Psoas muscle (tissue), 8 donors: ENCODE measurements around the gene SPTBN2. TPM values are rescaled to one million over a fixed set of nuclear protein-coding genes. Genes with fewer than 3 reads are reported as not detected.
"Not testable (repeated sequence)": the region's sequence is repeated elsewhere in the genome, so short reads cannot be mapped to it uniquely, and the experiment has no call there.

Source experiments
- ATAC-seq, 4 donors: fragments of 200-7000 bp; cut with Tn5 transposase; one replicate each; pipeline ENCODE4 v1.9.1; 2020; ENCODE audit warnings: moderate library complexity in 3 of 4, mild to moderate bottlenecking in 2 of 4
- DNase-seq, 2 donors: peaks; one replicate each; pipeline ENCODE4 v3.0.0-alpha.2; 2020
- H3K27ac ChIP-seq: fragments of 200-600 bp; one replicate; pipeline ENCODE4 v1.8.0; 2022
- H3K27me3 ChIP-seq, 3 donors: fragments of 200-600 bp in 1 of 3; one replicate each; pipeline versions ENCODE4 v1.6.1 to v1.8.0; 2013 to 2022; ENCODE audit warnings: low read length in 2 of 3, mild to moderate bottlenecking in 2 of 3, moderate library complexity in 1 of 3; ENCODE audit not compliant: insufficient read depth in 3 of 3
- H3K36me3 ChIP-seq, 2 donors: fragments of 200-600 bp in 1 of 2; one replicate each; pipeline versions ENCODE4 v1.6.1 to v1.8.0; 2013 to 2022; ENCODE audit warnings: low read depth in 1 of 2, mild to moderate bottlenecking in 1 of 2, moderate library complexity in 1 of 2; ENCODE audit not compliant: insufficient read depth in 1 of 2
- H3K4me1 ChIP-seq: fragments of 200-600 bp; one replicate; pipeline ENCODE4 v1.8.0; 2022
- H3K4me3 ChIP-seq: fragments of 200-600 bp; one replicate; pipeline ENCODE4 v1.8.0; 2022; ENCODE audit warnings: mild to moderate bottlenecking
- H3K9me3 ChIP-seq: fragments of 200-600 bp; one replicate; pipeline ENCODE4 v1.8.0; 2022
- WGBS, 3 donors: extraction: QIAGEN DNeasy Blood & Tissue Kit; methylation state at CpG; one replicate each; pipeline versions ENCODE4 v1.1.6 to v1.1.7; 2013; 5-methylcytosine and 5-hydroxymethylcytosine counted together
- intact Hi-C, 2 donors: fragments of 100-400 bp; cut with DNase I; formaldehyde crosslinking; loops; one replicate each; pipeline versions ENCODE4 v1.11.0 to v1.14.2; 2022
- polyA plus RNA-seq, 3 donors: library from polyadenylated mRNA; stranded (reverse); fragments of 200-250 nt; gene quantifications; one replicate each; pipeline ENCODE4 v1.2.3, GENCODE V29; 2013
- total RNA-seq, 4 donors: library from RNA; stranded (reverse); fragmentation: NEBNext Ultra II Directional in 2 of 4; extraction: Animal tissue kit (Norgen Biotek cat#: 25700) in 2 of 4; gene quantifications; one replicate each; pipeline versions ENCODE4 v1.2.1 to v1.2.4, GENCODE V29; 2021 to 2023
- TF ChIP-seq, protein P1 (sequence below): fragments of 200-600 bp; IDR thresholded peaks from one replicate; pipeline ENCODE4 v1.8.0; 2022; ENCODE audit warnings: antibody characterized with exemption
- donor health status: healthy with polysubstance abuse.
- donor health status: DM: no; HTN: no; CAD: no; lungs with moderate emphysema.
- donor health status: Bipolar disorder and iron deficiency.
- donor health status: healthy.
- donor health status: DM: yes; HTN: yes; CAD: no.
- donor health status: DM: no; HTN: no; CAD: no.
- donor health status: DM: no; HTN: no; CAD: no.
- donor health status: DM: yes; HTN: yes; CAD: no.

Gene SPTBN2
- total and polyA plus RNA-seq, 7 donors, result 0.08 to 1.4 (median 0.43) TPM; not detected in 1

DNA sequence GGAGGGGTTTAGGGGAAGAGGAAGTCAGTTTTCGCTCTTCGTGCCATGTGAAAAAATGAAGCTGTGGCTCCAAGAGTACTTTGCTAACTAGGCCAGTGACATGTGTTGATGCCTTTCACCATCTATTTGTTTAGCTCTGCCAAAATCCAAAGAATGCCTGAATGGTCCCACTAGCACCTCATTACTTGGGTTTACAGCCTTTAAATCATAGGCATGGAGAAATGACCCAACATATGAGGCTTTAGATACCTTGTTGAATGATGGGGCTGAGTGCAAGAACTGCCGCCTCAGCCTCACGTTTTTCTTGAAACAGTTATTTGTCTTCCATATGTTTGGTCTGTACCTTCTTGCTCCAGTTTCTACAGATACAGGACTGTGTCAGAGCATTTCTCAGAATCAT lies 82.2 kb downstream of the SPTBN2 start:
- no peak for DNase-seq
- no peaks in the 10 kb centered on the region for H3K9me3 ChIP-seq
- no peak overlapping the region for H3K27ac ChIP-seq
- TF ChIP-seq, protein P1, sequence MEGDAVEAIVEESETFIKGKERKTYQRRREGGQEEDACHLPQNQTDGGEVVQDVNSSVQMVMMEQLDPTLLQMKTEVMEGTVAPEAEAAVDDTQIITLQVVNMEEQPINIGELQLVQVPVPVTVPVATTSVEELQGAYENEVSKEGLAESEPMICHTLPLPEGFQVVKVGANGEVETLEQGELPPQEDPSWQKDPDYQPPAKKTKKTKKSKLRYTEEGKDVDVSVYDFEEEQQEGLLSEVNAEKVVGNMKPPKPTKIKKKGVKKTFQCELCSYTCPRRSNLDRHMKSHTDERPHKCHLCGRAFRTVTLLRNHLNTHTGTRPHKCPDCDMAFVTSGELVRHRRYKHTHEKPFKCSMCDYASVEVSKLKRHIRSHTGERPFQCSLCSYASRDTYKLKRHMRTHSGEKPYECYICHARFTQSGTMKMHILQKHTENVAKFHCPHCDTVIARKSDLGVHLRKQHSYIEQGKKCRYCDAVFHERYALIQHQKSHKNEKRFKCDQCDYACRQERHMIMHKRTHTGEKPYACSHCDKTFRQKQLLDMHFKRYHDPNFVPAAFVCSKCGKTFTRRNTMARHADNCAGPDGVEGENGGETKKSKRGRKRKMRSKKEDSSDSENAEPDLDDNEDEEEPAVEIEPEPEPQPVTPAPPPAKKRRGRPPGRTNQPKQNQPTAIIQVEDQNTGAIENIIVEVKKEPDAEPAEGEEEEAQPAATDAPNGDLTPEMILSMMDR, result no peak
- H3K4me1 ChIP-seq, result peaks cover 50% of the 10 kb centered on the region
- H3K36me3 ChIP-seq, result peaks cover 15 to 82% of the 10 kb centered on the region in 2 donors
- H3K27me3 ChIP-seq, result no peaks in the 10 kb centered on the region
- H3K4me3 ChIP-seq, result no peak overlapping the region
- intact Hi-C loops, result no loop called here
- WGBS, 3 donors, result 56 to 68% (median 58%) methylated on average over 4 of the region's 4 CpGs
- ATAC-seq, result no peak

DNA sequence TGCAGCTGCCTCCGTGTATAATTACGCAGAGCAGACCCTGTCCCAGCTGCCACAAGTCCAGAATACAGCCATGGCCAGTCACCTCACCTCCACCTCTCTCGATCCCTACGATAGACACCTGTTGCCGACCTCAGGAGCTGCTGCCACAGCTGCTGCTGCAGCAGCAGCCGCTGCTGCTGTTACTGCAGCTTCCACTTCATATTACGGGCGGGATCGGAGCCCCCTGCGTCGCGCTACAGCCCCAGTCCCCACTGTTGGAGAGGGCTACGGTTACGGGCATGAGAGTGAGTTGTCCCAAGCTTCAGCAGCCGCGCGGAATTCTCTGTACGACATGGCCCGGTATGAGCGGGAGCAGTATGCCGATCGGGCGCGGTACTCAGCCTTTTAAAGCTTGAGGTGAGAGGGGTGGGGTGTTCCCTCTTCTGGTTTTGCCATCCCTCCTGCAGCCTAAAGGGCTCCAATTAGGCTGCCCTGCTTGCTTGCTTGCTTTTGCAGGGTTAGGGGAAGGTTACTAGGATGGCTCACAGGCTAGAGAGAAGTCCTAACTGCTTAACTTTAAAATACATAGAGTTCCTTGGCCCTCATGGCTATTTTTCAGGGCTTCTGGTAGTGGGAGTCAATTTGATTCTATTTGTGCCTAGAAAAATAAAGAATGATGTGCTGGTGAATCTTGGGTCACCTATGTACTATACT lies 85.1 kb downstream of the SPTBN2 start:
- TF ChIP-seq, protein P1, result no peak
- no peaks in the 10 kb centered on the region for H3K9me3 ChIP-seq
- peak in 1 of 4 donors; percentile 48 for ATAC-seq
- peaks cover 26 to 90% of the 10 kb centered on the region in 2 donors for H3K36me3 ChIP-seq
- 64 to 79% (median 68%) methylated on average over 24 of the region's 24 CpGs for WGBS, 3 donors
- no peaks in the 10 kb centered on the region for H3K27me3 ChIP-seq
- peak overlapping the region; percentile 87 for H3K4me3 ChIP-seq
- intact Hi-C loops, result loop anchor here (5.0 kb wide), 1 partner anchor 33 kb away; the partner anchor contains the start of gene RBM4B (in 2 of the 2)
- peaks cover 71% of the 10 kb centered on the region for H3K4me1 ChIP-seq
- no peak overlapping the region for H3K27ac ChIP-seq
- DNase-seq, result no peak

DNA sequence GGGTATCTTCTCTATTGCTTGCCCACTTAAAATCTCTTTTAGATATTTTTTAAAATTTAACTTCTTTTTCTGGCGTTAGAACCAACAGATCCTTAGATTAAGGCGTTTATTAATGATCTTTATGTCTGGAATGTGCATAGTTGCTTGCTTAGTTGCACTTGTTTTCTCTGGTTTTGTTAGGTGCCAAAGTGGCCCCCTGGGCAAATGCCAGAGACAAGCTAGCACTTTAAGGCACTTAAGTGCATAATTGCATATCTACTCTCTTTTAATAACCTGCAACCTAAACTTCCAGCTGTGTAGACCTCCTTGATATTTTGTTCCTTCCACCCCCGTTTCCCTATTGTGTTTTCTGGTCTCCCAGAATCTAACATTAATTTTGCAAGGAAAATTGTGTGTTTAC lies 87.2 kb downstream of the SPTBN2 start:
- intact Hi-C loops, result loop anchor here (1.0 to 5.0 kb wide), 2 partner anchors 11 to 35 kb away; partner anchors contain the start of gene RBM4B (in 2 of the 2)
- ATAC-seq (no peak), DNase-seq (no peak)
- peak overlapping the region; percentile 48 for H3K27ac ChIP-seq
- peaks cover 74% of the 10 kb centered on the region for H3K4me1 ChIP-seq
- TF ChIP-seq, protein P1, result no peak
- H3K36me3 ChIP-seq, result peaks cover 23 to 71% of the 10 kb centered on the region in 2 donors
- H3K4me3 ChIP-seq, result peak overlapping the region; percentile 87
- no peaks in the 10 kb centered on the region for H3K9me3 ChIP-seq
- 16 to 25% (median 18%) methylated on average over 3 of the region's 3 CpGs for WGBS, 3 donors
- H3K27me3 ChIP-seq, result no peaks in the 10 kb centered on the region

DNA sequence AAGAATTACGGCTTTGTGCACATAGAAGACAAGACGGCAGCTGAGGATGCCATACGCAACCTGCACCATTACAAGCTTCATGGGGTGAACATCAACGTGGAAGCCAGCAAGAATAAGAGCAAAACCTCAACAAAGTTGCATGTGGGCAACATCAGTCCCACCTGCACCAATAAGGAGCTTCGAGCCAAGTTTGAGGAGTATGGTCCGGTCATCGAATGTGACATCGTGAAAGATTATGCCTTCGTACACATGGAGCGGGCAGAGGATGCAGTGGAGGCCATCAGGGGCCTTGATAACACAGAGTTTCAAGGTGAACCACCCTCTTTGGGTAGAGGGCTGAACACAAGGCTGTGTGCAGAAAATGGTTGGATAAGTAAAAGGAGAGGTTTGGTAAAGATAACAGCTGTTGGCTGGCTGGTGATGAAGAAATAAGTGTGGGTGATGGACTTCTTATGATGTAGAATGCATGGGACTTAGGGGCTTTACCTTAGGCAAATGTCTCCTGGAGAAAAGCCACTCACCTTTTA lies 89.1 kb downstream of the SPTBN2 start:
- H3K27me3 ChIP-seq, H3K9me3 ChIP-seq, ATAC-seq, DNase-seq: not testable (repeated sequence)
- Histone ChIP-seq H3K36me3 (peaks cover 15 to 51% of the 10 kb centered on the region in 2 donors), H3K27ac (peak overlapping the region; percentile 48), H3K4me1 (peaks cover 61% of the 10 kb centered on the region), H3K4me3 (peak overlapping the region; percentile 87)
- 45 to 63% (median 46%) methylated on average over 8 to 9 of the region's 10 CpGs for WGBS, 3 donors
- intact Hi-C loops, result loop anchor here (5.0 kb wide), 1 partner anchor 37 kb away; the partner anchor contains the start of gene RBM4B (in 2 of the 2)

DNA sequence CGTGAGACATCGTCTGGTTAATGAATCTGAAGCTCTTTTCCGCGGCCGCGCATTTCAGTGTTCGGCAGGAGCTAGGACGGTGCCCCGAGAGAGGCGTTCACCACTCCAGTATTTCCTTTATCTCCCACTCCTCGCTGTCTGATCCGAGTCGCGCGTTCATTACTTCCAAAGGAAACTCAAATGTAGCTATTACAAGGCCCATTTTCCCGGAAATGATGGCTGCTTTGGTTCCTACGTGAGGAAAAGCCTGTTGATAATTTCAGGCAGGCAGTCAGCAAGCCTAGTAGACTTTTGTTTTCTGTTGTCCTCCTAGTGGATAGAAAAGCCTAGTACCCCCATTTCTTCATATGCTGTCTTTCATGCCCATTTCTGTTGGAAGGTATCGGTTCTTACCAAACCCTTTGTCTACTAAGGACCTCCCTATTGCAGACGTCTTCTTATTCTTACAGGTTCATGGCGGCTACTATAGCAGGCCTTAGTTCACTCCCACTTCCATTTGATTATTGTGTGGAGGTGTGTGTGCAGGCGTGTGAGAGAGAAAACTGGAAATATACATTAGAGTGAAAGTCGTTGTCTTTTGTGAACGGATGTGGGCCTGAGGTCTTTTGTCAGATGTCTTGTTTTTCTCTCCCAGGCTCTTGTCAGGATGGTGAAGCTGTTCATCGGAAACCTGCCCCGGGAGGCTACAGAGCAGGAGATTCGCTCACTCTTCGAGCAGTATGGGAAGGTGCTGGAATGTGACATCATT lies 89.8 kb downstream of the SPTBN2 start:
- DNase-seq, result no peak
- peaks cover 13 to 51% of the 10 kb centered on the region in 2 donors for H3K36me3 ChIP-seq
- 2% methylated on average over 27 of the region's 27 CpGs for WGBS, 3 donors
- H3K4me1 ChIP-seq, result peaks cover 54% of the 10 kb centered on the region
- intact Hi-C loops, result no loop called here
- H3K27me3 ChIP-seq, result no peaks in the 10 kb centered on the region
- H3K9me3 ChIP-seq, result no peaks in the 10 kb centered on the region
- TF ChIP-seq, protein P1, result no peak
- H3K4me3 ChIP-seq, result peak overlapping the region; percentile 87
- H3K27ac ChIP-seq, result peak overlapping the region; percentile 91
- ATAC-seq, result peak; percentile 1 to 10 (median 3)
